GM19372 (cell line): ENCODE results near the gene RAB36.
"Not testable (repeated sequence)": the region's sequence is repeated elsewhere in the genome, so short reads cannot be mapped to it uniquely, and the experiment has no call there.

Experiments used
- ATAC-seq: cut with Tn5 transposase; IDR thresholded peaks from one replicate; pipeline ENCODE4 v1.9.1; 2021; ENCODE audit warnings: mild to moderate bottlenecking, low read depth, moderate library complexity; ENCODE audit not compliant: unreplicated experiment

The RAB36 gene

GRCh38 chr22:23132376-23133091, 12.7 kb upstream of the RAB36 start:
- no peak for ATAC-seq

- no peak for ATAC-seq
These were observed 11.4 kb upstream of the RAB36 start for GRCh38 chr22:23133922-23134321.

DNA sequence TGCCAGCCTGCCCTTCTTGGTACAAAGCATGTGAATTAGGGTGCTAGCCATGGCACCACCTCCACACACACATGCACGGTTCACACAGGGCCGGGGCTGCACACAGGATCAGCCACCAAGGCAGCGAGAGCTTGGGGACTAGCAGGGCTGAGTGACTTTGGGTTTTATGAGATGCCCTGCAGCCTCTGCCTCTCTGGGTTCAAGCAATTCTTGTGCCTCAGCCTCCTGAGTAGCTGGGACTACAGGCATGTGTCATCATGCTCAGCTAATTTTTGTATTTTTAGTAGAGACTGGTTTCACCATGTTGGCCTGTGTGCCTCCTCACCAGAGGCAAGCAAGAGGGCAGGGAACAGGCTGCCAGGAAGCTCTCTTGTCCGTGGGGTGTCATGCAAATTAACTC, 8.3 kb upstream of the RAB36 start:
- ATAC-seq = not testable (repeated sequence)

DNA sequence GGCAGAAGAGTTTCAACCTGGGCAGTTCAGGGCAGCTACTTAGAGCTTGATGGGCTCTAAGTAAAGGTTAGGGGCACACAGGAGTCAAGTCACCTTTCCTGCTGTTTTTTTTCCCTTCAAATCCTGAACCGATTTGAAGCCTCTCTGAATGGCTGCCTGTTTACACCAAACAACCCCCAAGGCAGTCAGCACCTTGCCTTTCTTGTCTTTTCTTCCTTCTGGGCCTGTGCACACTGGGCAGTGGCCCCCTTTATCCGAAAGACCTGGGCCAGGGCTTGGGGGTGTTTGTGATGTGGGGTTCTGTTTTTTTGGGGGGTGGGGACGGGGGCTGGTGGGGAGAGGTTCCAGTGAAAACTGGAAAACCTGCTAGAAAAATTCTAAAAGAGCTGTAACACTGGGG, 7.8 kb upstream of the RAB36 start:
- no peak for ATAC-seq

- no peak for ATAC-seq
These were observed 7.2 kb upstream of the RAB36 start for GRCh38 chr22:23137905-23138561.

DNA sequence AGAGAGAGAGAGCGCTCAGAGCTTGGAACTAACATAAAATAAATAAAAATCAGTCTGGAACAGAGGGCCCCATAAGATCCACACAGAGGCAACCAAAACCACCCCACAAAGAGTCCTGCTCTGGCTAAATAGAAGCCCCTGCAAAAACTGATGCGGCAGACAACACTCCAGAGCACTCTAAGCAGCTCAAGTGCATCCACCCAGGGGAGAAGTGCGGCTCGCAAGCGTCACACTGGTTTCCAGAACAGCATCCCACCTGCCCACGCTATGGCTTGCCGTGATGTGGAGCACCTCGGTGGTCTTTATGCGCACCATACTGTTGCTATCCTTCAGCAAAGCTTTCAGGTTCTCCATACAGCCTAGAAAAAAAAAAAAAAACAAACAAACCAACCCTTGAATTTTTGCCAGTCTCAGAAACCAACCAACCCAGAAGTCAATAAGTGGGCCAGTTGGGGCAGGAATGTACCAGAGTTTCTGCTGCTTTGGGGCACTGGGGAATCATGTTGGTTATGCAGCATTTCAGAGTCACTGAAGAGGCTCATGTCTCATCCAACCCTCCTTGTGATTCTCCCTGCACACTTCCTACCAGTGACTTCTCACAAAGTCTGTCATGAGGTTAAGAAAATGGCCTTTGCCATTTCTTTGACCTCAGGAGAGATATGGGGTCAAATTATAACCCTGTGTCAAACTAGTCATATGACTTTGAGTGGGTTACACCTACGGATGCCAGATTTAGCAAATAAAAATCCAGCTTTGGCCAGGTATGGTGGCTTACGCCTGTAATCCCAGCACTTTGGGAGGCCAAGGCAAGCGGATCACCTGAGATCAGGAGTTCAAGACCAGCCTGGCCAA, 6.5 kb upstream of the RAB36 start:
- no peak for ATAC-seq

GRCh38 chr22:23140385-23140784, 4.9 kb upstream of the RAB36 start:
- ATAC-seq = no peak

GRCh38 chr22:23142546-23143105, 2.7 kb upstream of the RAB36 start:
- ATAC-seq = no peak

- ATAC-seq = no peak
These were observed 2.2 kb upstream of the RAB36 start for GRCh38 chr22:23143119-23143518.

- ATAC-seq = no peak
These were observed 845 bp upstream of the RAB36 start for GRCh38 chr22:23144432-23144831.

DNA sequence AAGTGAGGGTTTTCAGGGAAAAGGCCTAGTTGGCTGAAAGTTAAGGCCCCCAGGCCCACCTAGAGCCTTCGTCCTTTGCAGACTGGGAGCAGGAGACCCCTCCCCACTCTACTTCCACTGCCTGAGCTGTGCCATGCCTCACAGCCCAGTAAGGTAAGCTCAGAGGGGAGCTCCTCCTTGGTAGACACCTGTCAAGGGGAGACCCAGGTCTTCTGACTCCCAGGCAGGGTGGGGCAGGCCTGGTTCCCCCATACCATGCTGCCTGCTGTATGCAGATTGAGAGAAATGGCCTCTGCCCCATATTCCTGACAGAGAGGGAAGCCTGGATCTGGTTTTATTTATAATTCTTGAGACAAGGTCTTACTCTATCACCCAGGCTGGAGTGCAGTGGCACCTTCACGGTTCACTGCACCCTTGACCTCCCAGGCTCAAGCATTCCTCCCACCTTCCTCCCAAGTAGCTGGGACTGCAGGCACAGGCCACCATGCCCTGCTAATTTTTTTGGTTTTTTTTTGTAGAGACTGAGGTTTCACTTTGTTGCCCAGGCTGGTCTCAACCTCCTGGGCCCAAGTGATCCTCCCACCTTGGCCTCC, 697 bp downstream of the RAB36 start:
- no peak for ATAC-seq

- ATAC-seq = no peak
These were observed 1.4 kb downstream of the RAB36 start for GRCh38 chr22:23146478-23147205.

GRCh38 chr22:23147617-23148387, 2.5 kb downstream of the RAB36 start:
- no peak for ATAC-seq

GRCh38 chr22:23149743-23150238, 4.5 kb downstream of the RAB36 start:
- ATAC-seq = no peak

DNA sequence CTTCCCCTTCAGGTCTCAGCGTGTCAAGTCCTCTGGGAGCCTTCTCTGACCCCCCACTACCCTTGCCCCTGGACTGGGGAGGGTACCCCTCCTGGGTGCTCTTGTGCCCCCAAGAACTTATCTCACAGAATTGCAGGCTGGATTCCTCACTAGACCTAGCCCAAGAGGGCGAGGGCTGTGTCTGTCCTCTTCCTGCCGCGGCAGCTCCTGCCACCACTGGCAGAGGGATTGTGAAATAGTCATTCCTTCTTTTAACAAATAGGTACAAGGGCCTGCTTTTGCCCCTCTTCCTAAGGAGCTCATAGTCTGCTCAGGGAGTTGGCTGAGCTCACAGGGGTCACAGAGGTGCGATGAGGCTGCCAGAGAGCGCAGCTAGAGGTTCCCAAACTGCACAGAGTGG, 5.5 kb downstream of the RAB36 start:
- ATAC-seq = no peak

GRCh38 chr22:23151827-23152226, 6.5 kb downstream of the RAB36 start:
- ATAC-seq = no peak

GRCh38 chr22:23152238-23153114, 7.2 kb downstream of the RAB36 start:
- no peak for ATAC-seq

DNA sequence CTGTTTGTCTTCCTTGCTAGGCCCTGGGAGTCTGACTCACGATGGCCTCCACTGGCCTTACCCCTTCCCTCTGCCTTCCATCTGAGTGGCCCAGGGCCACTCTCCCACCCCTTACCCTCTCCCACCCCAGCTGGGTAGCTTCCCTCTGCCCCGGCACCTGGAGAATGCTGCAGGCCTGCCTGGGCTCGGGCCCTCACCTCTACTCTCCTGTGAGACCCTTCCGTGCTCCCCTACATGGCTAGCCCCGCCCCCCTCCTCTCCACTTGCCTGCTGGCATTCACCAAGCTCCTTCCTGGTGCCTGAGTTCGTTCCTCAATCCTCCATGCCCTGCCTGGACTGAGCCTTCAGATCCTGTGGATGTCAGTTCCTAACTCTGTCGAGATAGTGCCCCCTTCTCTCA, 8.7 kb downstream of the RAB36 start:
- no peak for ATAC-seq
